Measurements from ENCODE around the gene LIMK2. TPM values are rescaled to one million over a fixed set of nuclear protein-coding genes. Genes with fewer than 3 reads are reported as not detected.

Gene LIMK2
- total RNA-seq, 1 donor from 2014 or later, result 92.4 TPM

- Mint-ChIP-seq H3K4me3 (ENCODE audit: unreplicated experiment) (no peak overlapping the region), H3K27me3 (ENCODE audit: unreplicated experiment) (peaks cover 11% of the 10 kb centered on the region), H3K4me1 (ENCODE audit: low read depth, unreplicated experiment) (peaks cover 3% of the 10 kb centered on the region), H3K36me3 (ENCODE audit: unreplicated experiment) (peaks cover 14% of the 10 kb centered on the region), H3K9me3 (ENCODE audit: unreplicated experiment) (peaks cover 9% of the 10 kb centered on the region), H3K27ac (ENCODE audit: unreplicated experiment) (no peak overlapping the region)
- no peak for TF ChIP-seq CTCF (IDR thresholded peaks at IDR 0.05; ENCODE audit: partially characterized antibody, unreplicated experiment)
- no peak for DNase-seq
These were observed 57.9 kb downstream of the LIMK2 start for GRCh38 chr22:31269892-31270579.

- DNase-seq, result no peak
- Mint-ChIP-seq H3K9me3 (ENCODE audit: unreplicated experiment) (peaks cover 9% of the 10 kb centered on the region), H3K27ac (ENCODE audit: unreplicated experiment) (peak overlapping the region; percentile 54)
These were observed 58.9 kb downstream of the LIMK2 start for GRCh38 chr22:31271026-31271425.

GRCh38 chr22:31271485-31271884, 59.4 kb downstream of the LIMK2 start:
- DNase-seq, result no peak
- no peak for TF ChIP-seq CTCF (IDR thresholded peaks at IDR 0.05; ENCODE audit: partially characterized antibody, unreplicated experiment)
- H3K9me3 Mint-ChIP-seq (ENCODE audit: unreplicated experiment), result peaks cover 7% of the 10 kb centered on the region
- H3K36me3 Mint-ChIP-seq (ENCODE audit: unreplicated experiment), result peaks cover 14% of the 10 kb centered on the region
- no peak overlapping the region for H3K27ac Mint-ChIP-seq (ENCODE audit: unreplicated experiment)
- peaks cover 11% of the 10 kb centered on the region for H3K27me3 Mint-ChIP-seq (ENCODE audit: unreplicated experiment)
- peaks cover 3% of the 10 kb centered on the region for H3K4me1 Mint-ChIP-seq (ENCODE audit: low read depth, unreplicated experiment)
- no peak overlapping the region for H3K4me3 Mint-ChIP-seq (ENCODE audit: unreplicated experiment)

More at GRCh38 chr22:31271026-31271425, 58.9 kb downstream of the LIMK2 start:
- no peak overlapping the region for H3K4me3 Mint-ChIP-seq (ENCODE audit: unreplicated experiment)
- peaks cover 3% of the 10 kb centered on the region for H3K4me1 Mint-ChIP-seq (ENCODE audit: low read depth, unreplicated experiment)
- peaks cover 14% of the 10 kb centered on the region for H3K36me3 Mint-ChIP-seq (ENCODE audit: unreplicated experiment)
- TF ChIP-seq CTCF (IDR thresholded peaks at IDR 0.05; ENCODE audit: partially characterized antibody, unreplicated experiment), result no peak
- H3K27me3 Mint-ChIP-seq (ENCODE audit: unreplicated experiment), result peaks cover 11% of the 10 kb centered on the region

- peaks cover 3% of the 10 kb centered on the region for H3K4me1 Mint-ChIP-seq (ENCODE audit: low read depth, unreplicated experiment)
- peak; percentile 65 for DNase-seq
- H3K9me3 Mint-ChIP-seq (ENCODE audit: unreplicated experiment), result peaks cover 5% of the 10 kb centered on the region
- H3K4me3 Mint-ChIP-seq (ENCODE audit: unreplicated experiment), result no peak overlapping the region
- peak overlapping the region; percentile 87 for H3K27ac Mint-ChIP-seq (ENCODE audit: unreplicated experiment)
- H3K36me3 Mint-ChIP-seq (ENCODE audit: unreplicated experiment), result peaks cover 8% of the 10 kb centered on the region
- peaks cover 11% of the 10 kb centered on the region for H3K27me3 Mint-ChIP-seq (ENCODE audit: unreplicated experiment)
- peak; percentile 70 for TF ChIP-seq CTCF (IDR thresholded peaks at IDR 0.05; ENCODE audit: partially characterized antibody, unreplicated experiment)
These were observed 60.7 kb downstream of the LIMK2 start for GRCh38 chr22:31272522-31273446.
